ENCODE results near the gene CPEB4. TPM values are rescaled to one million over a fixed set of nuclear protein-coding genes. Genes with fewer than 3 reads are reported as not detected.
A peak's percentile ranks its signal among the peaks of the same experiment; 100 is the strongest.

Gene CPEB4
- total RNA-seq, 2 donors from 2014 or later = 54.7 to 65.6 TPM

DNA sequence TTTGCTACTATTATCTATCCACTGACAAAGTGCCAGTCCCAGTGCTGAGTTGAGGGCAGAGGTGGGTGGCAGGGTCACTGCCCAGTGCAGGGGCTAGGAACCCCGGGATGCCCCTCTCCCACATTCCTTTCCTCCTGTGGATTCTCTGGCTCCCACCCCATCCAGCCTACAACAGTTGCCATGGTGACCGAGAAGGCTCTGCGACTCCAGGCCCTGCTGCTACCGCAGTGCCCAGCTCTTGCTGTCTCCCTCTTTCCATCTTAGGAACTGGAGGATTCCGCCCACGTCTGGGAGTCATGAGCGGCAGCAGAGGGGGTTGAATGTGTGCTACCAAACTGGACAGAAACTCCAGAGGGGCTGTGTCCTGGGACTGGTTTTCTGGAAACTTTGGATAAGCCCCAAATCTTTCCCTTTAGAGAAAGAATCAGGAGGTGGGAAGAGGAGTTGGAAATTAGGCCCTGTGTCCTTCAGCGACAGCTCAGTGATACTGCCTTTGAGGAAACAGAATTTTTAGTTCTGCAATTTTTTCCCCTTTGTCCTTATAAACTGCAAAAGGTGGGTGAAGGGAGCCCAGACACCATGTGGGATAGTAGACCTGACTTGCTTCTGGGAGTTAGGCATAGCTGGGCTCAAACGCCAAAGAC lies 80.1 kb downstream of the CPEB4 start:
- no peak overlapping the region for H3K27ac ChIP-seq
- H3K4me1 ChIP-seq (ENCODE audit: control insufficient read depth in 1 of 2, low read depth in 2 of 2) = peaks cover 0 to 15% of the 10 kb centered on the region in 2 donors
- no peaks in the 10 kb centered on the region for H3K9me3 ChIP-seq
- no peaks in the 10 kb centered on the region for H3K27me3 ChIP-seq (replicated peaks; ENCODE audit: insufficient read depth)
- DNase-seq (ENCODE audit: low spot score) (no peak), ATAC-seq (ENCODE audit: insufficient number of reproducible peaks, low FRiP score, low read depth) (no peak)
- no peak for TF ChIP-seq CTCF (IDR thresholded peaks at IDR 0.05)
- H3K36me3 ChIP-seq = no peaks in the 10 kb centered on the region
- no peak overlapping the region for H3K4me3 ChIP-seq

GRCh38 chr5:173969167-173970049 lies 81.3 kb downstream of the CPEB4 start:
- peaks cover 3 to 15% of the 10 kb centered on the region in 2 donors for H3K4me1 ChIP-seq (ENCODE audit: control insufficient read depth in 1 of 2, low read depth in 2 of 2)
- no peak overlapping the region for H3K4me3 ChIP-seq
- ATAC-seq (ENCODE audit: insufficient number of reproducible peaks, low FRiP score, low read depth) = no peak
- no peaks in the 10 kb centered on the region for H3K9me3 ChIP-seq
- no peak for DNase-seq (ENCODE audit: low spot score)
- no peak for TF ChIP-seq CTCF (IDR thresholded peaks at IDR 0.05)
- H3K27me3 ChIP-seq (replicated peaks; ENCODE audit: insufficient read depth) = no peaks in the 10 kb centered on the region
- peak overlapping the region in 1 of 2 donors; percentile 26 for H3K27ac ChIP-seq
- no peaks in the 10 kb centered on the region for H3K36me3 ChIP-seq

- no peak overlapping the region for H3K27ac ChIP-seq
- no peaks in the 10 kb centered on the region for H3K9me3 ChIP-seq
- H3K27me3 ChIP-seq (replicated peaks; ENCODE audit: insufficient read depth) = no peaks in the 10 kb centered on the region
- no peak overlapping the region for H3K4me3 ChIP-seq
- H3K36me3 ChIP-seq = no peaks in the 10 kb centered on the region
- DNase-seq (ENCODE audit: low spot score) (no peak), ATAC-seq (ENCODE audit: insufficient number of reproducible peaks, low FRiP score, low read depth) (no peak)
- TF ChIP-seq CTCF (IDR thresholded peaks at IDR 0.05) = no peak
- H3K4me1 ChIP-seq (ENCODE audit: control insufficient read depth in 1 of 2, low read depth in 2 of 2) = peaks cover 3 to 15% of the 10 kb centered on the region in 2 donors
Observed at GRCh38 chr5:173970878-173971650, 82.9 kb downstream of the CPEB4 start.

GRCh38 chr5:173971681-173972345 lies 83.7 kb downstream of the CPEB4 start:
- ATAC-seq (ENCODE audit: insufficient number of reproducible peaks, low FRiP score, low read depth) = no peak
- H3K36me3 ChIP-seq = no peaks in the 10 kb centered on the region
- no peak for TF ChIP-seq CTCF (IDR thresholded peaks at IDR 0.05)
- H3K27ac ChIP-seq = no peak overlapping the region
- H3K27me3 ChIP-seq (replicated peaks; ENCODE audit: insufficient read depth) = no peaks in the 10 kb centered on the region
- no peaks in the 10 kb centered on the region for H3K9me3 ChIP-seq
- no peak overlapping the region for H3K4me3 ChIP-seq
- H3K4me1 ChIP-seq (ENCODE audit: control insufficient read depth in 1 of 2, low read depth in 2 of 2) = peaks cover 3 to 15% of the 10 kb centered on the region in 2 donors
- DNase-seq (ENCODE audit: low spot score) = no peak
